GM18499 (cell line): ENCODE measurements around the gene PSKH1.

Experiments
- ATAC-seq: cut with Tn5 transposase; IDR thresholded peaks from one replicate; pipeline ENCODE4 v1.9.1; 2021; ENCODE audit warnings: moderate number of reproducible peaks; ENCODE audit not compliant: insufficient read depth, unreplicated experiment

The PSKH1 gene

DNA sequence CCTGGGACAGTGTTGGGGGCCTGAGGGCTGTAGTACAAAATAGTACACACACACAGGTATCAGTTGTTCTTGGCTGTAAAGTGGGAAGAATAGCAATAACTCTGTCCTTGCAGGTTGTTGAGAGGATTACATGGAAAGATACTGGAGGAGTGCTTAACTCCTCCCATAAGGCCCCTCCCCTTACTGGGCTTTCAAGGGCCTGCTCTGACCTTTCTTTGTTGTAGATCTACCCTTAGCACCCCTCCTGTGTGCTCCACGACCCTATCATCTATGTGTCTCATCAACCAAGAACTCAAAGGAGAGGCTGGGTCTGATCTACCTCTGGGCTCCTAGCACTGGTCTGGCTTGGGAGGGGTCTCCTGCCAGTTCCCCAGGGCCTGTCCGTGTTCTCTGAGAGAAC is 28.5 kb upstream of the PSKH1 start:
- no peak for ATAC-seq

DNA sequence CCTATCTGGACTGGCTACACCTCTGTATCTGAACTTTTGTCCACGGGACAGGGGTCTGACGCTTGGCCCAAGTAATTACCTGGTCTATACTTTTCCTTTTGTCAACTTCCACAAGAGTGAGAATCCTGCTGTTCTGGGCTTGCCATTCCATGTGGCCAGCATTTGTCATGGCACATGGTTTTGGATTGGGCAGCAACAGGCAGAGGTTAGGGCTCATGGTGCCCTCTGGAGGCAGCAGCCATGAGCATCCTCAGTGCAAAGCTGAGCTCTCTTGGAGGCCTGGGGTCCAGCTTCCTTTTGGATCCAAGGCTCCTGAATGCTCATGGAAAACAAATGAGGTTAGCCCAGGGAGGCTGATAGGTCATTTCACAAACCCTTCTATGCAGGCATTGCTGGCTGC is 27.7 kb upstream of the PSKH1 start:
- ATAC-seq, result no peak

DNA sequence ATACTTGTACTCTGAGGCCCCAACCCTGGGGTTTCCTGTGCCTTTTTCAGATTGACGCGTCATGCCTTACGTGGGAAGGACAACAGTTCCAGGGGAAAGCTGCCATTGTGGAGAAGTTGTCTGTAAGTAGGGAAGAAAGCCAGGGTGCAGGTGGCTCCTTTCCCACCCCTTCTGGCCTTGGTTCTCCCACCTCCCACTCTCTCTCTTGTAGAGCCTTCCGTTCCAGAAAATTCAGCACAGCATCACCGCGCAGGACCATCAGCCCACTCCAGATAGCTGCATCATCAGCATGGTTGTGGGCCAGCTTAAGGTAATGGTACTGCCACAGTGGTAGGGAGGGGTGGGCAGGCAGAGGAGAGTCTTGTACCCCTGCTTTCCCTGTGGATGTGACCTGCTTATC is 24.8 kb upstream of the PSKH1 start:
- ATAC-seq, result no peak

DNA sequence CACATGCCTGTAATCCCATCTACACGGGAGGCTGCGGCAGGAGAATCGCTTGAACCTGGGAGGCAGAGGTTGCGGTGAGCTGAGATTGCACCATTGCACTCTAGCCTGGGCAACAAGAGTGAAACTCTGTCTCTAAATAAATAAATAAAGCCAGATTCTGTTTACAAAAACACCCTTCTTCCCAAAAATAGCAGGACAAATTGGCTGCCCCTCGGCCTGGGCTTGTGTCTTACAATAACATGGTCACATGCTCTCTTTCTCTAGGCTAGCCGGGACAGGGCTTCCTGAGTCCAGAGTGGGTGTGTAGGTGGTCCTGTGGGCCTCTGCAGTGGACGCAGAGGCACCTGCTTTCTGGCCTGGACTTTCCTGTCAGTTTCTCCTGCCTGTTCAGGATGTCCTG is 23.4 kb upstream of the PSKH1 start:
- ATAC-seq, result no peak

DNA sequence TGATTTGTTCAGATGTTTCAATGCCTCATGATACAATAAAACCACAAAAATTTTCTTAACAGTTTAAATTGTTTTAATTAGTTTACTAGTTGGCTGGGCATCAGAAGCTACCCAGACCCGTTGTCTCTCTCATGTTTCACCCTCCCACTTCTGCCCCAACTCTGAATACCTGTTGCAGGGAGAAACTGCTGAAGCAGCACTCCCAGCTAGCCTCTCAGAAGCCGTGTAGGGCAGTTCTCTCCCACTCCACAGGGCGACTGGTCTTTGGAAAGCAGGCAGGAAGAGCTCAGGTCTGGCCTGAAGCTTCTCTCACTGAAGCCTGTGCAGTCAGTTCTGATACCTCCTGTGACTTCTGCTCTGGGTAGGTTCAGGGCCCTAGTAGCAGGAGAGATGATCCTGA is 21.8 kb upstream of the PSKH1 start:
- ATAC-seq, result no peak

DNA sequence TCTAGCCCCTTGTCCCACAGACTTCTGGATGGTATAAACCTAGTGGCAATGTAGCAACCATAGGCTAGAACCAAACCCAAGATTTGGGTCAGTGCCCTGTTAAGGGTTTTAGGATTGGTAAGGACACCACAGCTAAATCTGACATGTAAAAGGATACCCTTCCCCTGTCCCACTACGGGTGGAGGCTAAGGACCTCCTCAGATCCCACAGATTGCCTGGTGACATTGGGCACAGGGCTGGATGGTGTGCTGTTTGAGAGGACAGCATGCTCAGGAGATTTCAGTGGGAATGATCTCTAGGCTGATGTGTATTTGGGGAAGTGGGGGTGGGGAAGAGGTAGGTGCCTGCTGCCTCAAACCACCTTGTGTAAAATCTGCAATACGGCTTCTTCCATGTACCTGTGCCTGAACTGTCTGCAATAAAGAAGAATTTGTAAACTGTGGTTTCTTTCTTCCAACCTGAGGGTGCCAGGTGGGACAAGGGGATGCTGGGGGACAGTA is 20.9 kb upstream of the PSKH1 start:
- ATAC-seq, result no peak

DNA sequence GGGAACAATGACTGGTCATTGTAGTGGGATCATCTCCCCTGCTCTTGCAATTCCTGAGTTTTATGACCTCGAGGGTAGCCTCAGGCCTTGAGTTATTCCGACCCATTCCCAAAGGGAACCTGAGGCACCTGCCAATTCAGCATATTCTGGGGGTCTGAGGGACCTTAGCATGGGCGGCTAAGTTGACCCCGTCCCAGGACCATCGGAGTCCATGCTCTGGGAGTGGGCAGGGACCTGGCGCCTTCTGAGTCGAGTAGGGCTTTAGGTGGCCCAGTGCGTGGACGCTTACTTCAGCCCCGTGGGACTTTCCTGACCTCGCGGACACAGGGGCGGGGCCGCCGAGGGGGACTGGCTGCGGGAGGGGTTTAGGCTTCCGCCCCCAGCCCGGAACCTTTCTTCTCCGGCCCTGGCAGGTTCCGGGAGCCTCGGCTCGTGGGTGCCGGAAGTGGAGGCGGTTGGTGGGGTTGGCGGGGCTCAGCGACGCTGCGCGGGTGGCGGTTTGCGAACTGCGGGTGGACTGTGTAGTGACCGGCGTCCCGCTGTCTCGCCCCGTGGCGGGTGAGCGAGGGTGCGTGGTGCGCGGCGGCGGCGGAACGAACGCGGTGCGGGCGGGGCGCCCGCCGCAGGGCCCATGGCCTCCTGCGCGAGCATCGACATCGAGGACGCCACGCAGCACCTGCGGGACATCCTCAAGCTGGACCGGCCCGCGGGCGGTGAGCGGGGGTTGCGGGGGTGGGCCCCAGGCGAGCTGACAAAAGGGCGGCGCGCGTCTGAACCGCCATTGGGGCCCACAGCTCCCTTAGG is 20.2 kb upstream of the PSKH1 start, which contains the start of gene EDC4:
TSS of gene EDC4 (plus strand) at position 422 of the 804 bp plus-strand sequence. CDS start at position 632, 210 bp downstream.
- no peak for ATAC-seq

DNA sequence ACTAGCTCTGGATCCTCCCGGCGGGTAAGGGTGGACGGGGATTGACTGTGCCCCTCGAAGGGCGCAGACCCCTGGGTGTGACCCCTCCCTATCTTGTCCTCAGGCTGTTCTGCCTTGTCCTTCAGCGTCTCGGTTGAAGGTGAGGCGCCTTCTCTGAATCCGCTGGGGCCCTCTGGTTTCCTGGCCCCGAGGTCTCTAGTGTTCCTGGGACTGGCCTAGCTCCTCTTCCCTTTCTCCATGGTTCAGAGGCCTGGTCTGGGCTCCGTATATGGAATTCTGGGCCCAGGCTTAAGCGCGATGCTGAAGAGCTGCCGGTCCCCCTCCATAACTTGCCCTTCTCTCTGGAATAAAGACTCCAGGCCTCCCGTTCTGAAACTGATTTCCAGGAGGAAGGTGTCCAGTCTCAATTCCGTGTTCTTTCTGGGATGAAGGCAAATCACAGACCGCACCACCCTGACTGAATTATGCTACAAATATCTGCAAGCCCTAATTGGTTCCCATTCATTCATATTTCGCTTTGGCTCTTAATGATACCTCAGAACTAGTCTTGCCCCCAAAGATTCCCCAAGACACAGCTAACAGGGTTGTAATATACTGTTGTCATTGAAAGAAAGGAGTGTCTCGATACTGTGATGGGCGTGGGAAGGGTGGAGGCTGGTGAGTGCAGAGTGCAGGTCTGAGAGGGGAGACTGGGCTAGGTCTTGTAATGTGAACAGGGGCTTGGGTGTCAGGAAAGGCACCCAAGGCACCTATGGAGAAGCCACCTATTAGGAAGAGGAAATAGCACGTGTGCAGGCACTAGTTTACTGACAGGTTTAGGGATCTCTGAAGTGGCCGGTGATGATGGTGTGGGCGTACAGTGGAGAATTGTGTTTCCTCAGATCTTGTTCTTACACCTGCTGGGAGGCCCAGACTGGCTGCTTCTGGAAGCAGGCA is 19.4 kb upstream of the PSKH1 start:
- no peak for ATAC-seq

DNA sequence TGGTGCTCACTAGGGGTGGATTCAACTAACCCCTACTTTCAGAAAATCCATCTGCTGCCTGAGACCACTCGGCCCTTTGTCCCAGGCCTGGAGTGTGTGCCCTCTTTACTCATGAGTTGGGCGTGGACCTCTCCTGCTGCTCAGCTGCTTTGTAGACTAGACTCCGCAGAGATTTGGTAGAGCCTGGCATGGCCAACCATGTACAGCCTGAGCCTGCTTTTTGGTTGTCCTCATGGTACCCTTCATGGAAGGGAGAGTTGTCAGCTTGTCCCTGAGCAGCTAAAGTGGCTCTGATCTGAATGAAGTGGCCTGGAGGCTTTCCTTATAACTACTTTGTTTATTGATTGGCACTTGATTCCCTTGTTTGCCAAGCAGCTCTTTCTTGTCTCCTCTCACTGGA is 18.7 kb upstream of the PSKH1 start:
- no peak for ATAC-seq

DNA sequence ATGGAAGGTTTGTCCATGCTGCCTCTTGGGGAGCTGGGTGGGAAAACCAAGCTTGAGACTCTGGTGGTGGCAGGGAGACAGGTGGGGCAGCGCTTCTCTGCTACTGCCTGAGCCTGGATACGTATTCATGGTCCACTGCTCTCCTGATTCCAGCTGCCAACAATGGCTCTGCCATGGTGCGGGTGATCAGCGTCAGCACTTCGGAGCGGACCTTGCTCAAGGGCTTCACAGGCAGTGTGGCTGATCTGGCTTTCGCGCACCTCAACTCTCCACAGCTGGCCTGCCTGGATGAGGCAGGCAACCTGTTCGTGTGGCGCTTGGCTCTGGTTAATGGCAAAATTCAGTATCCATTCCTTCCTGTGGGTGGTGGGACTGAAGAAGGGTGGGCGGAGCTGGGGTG is 16.0 kb upstream of the PSKH1 start:
- no peak for ATAC-seq

DNA sequence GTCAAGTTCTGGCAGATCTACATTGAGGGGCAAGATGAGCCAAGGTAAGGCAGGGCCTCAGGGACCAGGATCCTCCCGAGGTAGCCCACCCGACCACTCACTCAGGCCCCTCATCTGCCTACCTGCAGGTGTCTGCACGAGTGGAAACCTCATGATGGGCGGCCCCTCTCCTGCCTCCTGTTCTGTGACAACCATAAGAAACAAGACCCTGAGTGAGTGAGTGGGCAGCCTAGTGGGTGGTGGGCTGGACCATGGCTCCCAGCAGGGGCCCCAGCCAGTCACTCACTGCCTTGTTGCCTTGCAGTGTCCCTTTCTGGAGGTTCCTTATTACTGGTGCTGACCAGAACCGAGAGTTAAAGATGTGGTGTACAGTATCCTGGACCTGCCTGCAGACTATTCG is 14.8 kb upstream of the PSKH1 start:
- no peak for ATAC-seq

DNA sequence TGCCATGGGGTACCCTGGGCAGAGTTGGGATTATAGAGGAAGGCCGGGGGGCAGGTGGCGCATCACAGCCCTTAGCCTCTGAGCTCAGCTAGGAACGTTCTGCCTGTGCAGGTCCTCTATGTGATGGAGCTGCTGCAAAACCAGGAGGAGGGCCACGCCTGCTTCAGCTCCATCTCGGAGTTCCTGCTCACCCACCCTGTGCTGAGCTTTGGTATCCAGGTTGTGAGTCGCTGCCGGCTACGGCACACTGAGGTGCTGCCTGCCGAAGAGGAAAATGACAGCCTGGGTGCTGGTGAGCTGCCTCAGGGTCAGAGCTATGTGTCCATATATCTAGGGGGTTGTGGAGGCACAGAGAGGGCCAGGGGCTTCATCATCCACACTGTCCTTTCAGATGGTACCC is 14.2 kb upstream of the PSKH1 start:
- ATAC-seq, result no peak

DNA sequence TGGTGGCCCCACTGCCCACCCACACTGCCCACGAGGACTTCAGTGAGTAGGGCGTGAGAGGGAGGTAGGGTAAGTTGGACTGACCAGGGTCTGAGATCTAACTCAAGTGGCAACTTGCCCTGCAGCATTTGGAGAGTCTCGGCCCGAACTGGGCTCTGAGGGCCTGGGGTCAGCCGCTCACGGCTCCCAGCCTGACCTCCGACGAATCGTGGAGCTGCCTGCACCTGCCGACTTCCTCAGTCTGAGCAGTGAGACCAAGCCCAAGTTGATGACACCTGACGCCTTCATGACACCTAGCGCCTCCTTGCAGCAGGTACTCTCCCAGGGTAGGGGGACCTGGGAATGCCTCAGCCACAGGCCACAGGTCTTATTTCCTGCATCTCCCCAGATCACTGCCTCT is 13.6 kb upstream of the PSKH1 start:
- no peak for ATAC-seq

DNA sequence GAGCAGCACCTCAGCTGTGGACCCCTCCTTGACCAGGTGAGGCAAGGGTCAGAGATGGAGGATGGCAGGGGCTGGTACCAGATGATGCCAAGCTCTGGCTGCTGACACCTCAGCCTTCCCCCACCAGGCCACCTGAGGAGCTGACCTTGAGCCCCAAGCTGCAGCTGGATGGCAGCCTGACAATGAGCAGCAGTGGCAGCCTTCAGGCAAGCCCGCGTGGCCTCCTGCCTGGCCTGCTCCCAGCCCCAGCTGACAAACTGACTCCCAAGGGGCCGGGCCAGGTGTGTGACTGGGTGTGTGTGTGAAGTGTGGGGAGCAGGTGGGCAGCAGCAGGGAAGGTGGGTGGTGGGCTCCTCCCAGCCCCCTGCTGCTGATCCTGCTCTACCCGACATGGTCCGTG is 13.1 kb upstream of the PSKH1 start:
- no peak for ATAC-seq

DNA sequence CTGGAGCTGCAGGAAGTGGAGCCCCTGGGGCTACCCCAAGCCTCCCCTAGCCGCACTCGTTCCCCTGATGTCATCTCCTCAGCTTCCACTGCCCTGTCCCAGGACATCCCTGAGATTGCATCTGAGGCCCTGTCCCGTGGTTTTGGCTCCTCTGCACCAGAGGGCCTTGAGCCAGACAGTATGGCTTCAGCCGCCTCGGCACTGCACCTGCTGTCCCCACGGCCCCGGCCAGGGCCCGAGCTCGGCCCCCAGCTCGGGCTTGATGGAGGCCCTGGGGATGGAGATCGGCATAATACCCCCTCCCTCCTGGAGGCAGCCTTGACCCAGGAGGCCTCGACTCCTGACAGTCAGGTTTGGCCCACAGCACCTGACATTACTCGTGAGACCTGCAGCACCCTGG is 12.5 kb upstream of the PSKH1 start:
- ATAC-seq, result no peak

DNA sequence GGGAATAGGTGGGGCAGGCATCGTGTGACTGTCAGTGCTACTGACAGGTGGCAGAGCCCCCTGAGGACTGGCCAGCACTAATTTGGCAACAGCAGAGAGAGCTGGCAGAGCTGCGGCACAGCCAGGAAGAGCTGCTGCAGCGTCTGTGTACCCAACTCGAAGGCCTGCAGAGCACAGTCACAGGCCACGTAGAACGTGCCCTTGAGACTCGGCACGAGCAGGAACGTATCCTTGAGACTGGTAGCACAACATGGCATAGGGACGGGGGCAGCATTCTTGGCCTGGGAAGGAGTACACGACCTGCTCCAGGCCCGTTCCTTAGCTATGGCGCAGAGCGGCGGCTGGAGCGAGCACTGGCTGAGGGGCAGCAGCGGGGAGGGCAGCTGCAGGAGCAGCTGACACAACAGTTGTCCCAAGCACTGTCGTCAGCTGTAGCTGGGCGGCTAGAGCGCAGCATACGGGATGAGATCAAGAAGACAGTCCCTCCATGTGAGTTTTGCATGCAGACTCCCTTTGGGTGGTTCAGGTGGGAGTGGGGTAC is 11.4 kb upstream of the PSKH1 start:
- no peak for ATAC-seq

DNA sequence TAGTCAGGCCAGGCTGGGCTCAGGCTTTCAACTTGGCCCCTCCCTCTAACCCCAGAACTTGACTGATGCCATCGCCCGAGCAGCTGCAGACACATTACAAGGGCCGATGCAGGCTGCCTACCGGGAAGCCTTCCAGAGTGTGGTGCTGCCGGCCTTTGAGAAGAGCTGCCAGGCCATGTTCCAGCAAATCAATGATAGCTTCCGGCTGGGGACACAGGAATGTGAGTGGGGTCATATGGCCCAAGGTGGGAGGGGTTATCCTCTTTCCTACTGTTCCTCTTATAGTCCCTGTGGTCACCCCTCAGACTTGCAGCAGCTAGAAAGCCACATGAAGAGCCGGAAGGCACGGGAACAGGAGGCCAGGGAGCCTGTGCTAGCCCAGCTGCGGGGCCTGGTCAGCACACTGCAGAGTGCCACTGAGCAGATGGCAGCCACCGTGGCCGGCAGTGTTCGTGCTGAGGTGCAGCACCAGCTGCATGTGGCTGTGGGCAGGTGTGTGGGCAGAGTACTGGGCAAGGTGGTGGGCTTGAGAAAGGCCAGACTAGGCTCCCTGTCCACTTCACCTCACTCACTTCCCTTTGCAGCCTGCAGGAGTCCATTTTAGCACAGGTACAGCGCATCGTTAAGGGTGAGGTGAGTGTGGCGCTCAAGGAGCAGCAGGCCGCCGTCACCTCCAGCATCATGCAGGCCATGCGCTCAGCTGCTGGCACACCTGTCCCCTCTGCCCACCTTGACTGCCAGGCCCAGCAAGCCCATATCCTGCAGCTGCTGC is 10.5 kb upstream of the PSKH1 start:
- no peak for ATAC-seq

DNA sequence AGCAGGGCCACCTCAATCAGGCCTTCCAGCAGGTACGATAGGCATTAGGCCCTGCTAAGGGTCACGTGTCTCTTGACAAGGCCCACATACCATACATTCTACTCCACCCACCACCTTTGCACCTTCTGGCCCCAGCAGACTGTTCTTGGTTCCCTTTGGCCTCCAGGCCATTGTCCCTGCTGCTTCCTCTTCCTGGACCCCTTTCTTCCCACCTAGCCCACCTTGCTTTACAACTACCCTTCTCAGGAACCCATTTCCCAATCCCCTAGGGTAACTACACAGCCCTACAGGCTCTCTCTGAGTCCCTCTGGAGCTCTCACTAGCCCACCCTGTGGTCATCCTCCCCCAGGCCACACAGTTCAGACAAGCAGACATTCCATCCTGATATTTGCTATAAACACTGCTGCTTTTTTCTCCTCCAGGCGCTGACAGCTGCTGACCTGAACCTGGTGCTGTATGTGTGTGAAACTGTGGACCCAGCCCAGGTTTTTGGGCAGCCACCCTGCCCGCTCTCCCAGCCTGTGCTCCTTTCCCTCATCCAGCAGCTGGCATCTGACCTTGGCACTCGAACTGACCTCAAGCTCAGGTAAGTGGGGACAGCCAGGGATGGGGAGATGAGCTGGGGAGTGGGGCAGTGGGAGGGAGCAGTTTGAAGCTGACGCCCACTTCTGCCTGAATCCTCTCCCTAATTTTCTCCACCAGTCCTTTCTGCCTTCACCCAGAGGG is 9.7 kb upstream of the PSKH1 start:
- no peak for ATAC-seq

DNA sequence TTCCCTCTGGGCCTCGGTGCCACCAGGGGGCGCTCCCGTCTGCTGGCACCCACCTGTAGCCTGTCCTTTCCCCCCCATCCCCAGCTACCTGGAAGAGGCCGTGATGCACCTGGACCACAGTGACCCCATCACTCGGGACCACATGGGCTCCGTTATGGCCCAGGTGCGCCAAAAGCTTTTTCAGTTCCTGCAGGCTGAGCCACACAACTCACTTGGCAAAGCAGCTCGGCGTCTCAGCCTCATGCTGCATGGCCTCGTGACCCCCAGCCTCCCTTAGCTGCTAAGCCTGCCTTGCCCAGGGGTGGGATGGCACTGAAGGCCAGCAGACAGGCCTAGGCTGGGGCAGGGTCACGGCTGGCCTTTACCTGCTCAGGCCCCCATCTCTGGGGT is 9.2 kb upstream of the PSKH1 start:
- ATAC-seq, result no peak

DNA sequence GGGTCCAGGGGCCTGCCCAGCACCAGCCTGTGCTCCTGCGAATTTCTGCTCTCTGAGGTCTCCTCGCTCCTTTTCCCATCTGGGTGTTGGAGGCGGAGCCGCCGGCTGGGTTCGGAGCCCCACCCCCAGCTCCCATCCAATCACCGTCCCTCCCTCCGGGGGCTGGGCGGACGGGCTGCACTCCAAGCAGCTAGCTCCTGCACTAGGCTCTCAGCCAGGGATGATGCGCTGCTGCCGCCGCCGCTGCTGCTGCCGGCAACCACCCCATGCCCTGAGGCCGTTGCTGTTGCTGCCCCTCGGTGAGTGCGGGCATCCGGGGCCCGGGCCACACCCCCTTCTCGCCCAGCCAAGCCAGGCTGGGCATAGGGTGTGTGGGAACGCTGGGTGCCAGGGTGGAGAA is 8.4 kb upstream of the PSKH1 start, which contains the start of gene NRN1L:
TSS of gene NRN1L (plus strand) at position 202 of the 400 bp plus-strand sequence. CDS start at position 221, 19 bp downstream.
- no peak for ATAC-seq
